IMR-90 (cell line): ENCODE results near the gene PODXL. TPM values are rescaled to one million over a fixed set of nuclear protein-coding genes. Genes with fewer than 3 reads are reported as not detected.

ENCODE experiments used
- ATAC-seq: fragments of 200-7000 bp; cut with Tn5 transposase; 2 replicates; pipeline ENCODE4 v1.9.1; 2020; ENCODE audit warnings: low read depth, mild to moderate bottlenecking, moderate library complexity
- BruUV-seq: library from RNA; stranded (reverse); fragments of 400-500 nt; replicated peaks from 2 replicates; lab custom pipeline; 2021; lab: Mats Ljungman, UMichigan
- CTCF ChIA-PET: fragments of 300-600 bp; formaldehyde crosslinking; extraction: SDS; loops from one replicate; lab custom pipeline; 2021; ENCODE audit warnings: antibody characterized with exemption; lab: Yijun Ruan, JAX
- POLR2A ChIA-PET: fragments of 300-600 bp; sonication (Branson Sonifier 250); formaldehyde crosslinking; loops from one replicate; lab custom pipeline; 2022; ENCODE audit warnings: antibody characterized with exemption; ENCODE audit not compliant: unreplicated experiment; lab: Charles Lee
- DNase-seq: peaks from one replicate; pipeline ENCODE4 v3.0.0; 2013
- H2AFZ ChIP-seq: replicated peaks from 2 replicates; pipeline ENCODE3; 2013; ENCODE audit warnings: low read length, mild to moderate bottlenecking; ENCODE audit not compliant: poor library complexity
- H2AK5ac ChIP-seq: 2 replicates; pipeline ENCODE4 v1.6.1; 2013; ENCODE audit warnings: low read depth, low read length, inconsistent platforms
- H2AK9ac ChIP-seq: replicated peaks from 2 replicates; pipeline ENCODE3; 2013; ENCODE audit warnings: mild to moderate bottlenecking, low read depth, low read length, moderate library complexity; ENCODE audit not compliant: poor library complexity
- H2BK120ac ChIP-seq: 2 replicates; pipeline ENCODE4 v1.6.1; 2013; ENCODE audit warnings: low read depth, low read length, inconsistent platforms
- H2BK15ac ChIP-seq: 3 replicates; pipeline ENCODE4 v1.6.1; 2013; ENCODE audit warnings: low read depth, low read length, inconsistent platforms
- H2BK20ac ChIP-seq: 2 replicates; pipeline ENCODE4 v1.6.1; 2013; ENCODE audit warnings: low read depth, mild to moderate bottlenecking, inconsistent platforms, low read length, moderate library complexity
- H2BK5ac ChIP-seq: 2 replicates; pipeline ENCODE4 v1.6.1; 2013; ENCODE audit warnings: mild to moderate bottlenecking, low read depth, low read length, inconsistent platforms; ENCODE audit not compliant: poor library complexity, severe bottlenecking
- H3K14ac ChIP-seq: replicated peaks from 2 replicates; pipeline ENCODE4 v1.6.1; 2013; ENCODE audit warnings: low read depth, low read length, inconsistent platforms
- H3K18ac ChIP-seq: 2 replicates; pipeline ENCODE4 v1.6.1; 2013; ENCODE audit warnings: low read depth, low read length, control low read depth
- H3K23ac ChIP-seq: 2 replicates; pipeline ENCODE4 v1.6.1; 2013; ENCODE audit warnings: low read depth, low read length, inconsistent platforms
- H3K27ac ChIP-seq: 2 replicates; pipeline ENCODE4 v1.5.1; 2013; ENCODE audit warnings: mild to moderate bottlenecking, control low read depth, low read length; ENCODE audit not compliant: insufficient read depth
- H3K27me3 ChIP-seq: 2 replicates; pipeline ENCODE4 v1.6.1; 2013; ENCODE audit warnings: low read length; ENCODE audit not compliant: control insufficient read depth, insufficient read depth
- H3K36me3 ChIP-seq: 2 replicates; pipeline ENCODE4 v1.6.1; 2013; ENCODE audit warnings: low read length, mixed read lengths; ENCODE audit not compliant: control insufficient read depth, insufficient read depth
- H3K4ac ChIP-seq: 2 replicates; pipeline ENCODE4 v1.6.1; 2013; ENCODE audit warnings: low read depth, low read length, inconsistent platforms
- H3K4me1 ChIP-seq: 2 replicates; pipeline ENCODE4 v1.6.1; 2013; ENCODE audit warnings: low read length, mixed read lengths; ENCODE audit not compliant: control insufficient read depth, insufficient read depth
- H3K4me2 ChIP-seq: 2 replicates; pipeline ENCODE4 v1.6.1; 2013; ENCODE audit warnings: low read depth, mild to moderate bottlenecking, control low read depth, low read length, moderate library complexity
- H3K4me3 ChIP-seq: 2 replicates; pipeline ENCODE4 v1.5.1; 2013; ENCODE audit warnings: low read depth, mild to moderate bottlenecking, control low read depth, low read length, moderate library complexity; ENCODE audit not compliant: insufficient read depth
- H3K56ac ChIP-seq: 2 replicates; pipeline ENCODE4 v1.6.1; 2013; ENCODE audit warnings: low read length, inconsistent platforms; ENCODE audit not compliant: insufficient read depth; ENCODE audit errors: extremely low read depth
- H3K79me1 ChIP-seq, 2 experiments: 2 replicates each; pipeline ENCODE4 v1.6.1; 2013; ENCODE audit warnings: low read length in 2 of 2, inconsistent platforms in 1 of 2, low read depth in 1 of 2
- H3K9ac ChIP-seq: 2 replicates; pipeline ENCODE4 v1.6.1; 2013; ENCODE audit warnings: low read depth, low read length, control low read depth
- H3K9me1 ChIP-seq: 2 replicates; pipeline ENCODE4 v1.6.1; 2013; ENCODE audit warnings: low read length, inconsistent platforms; ENCODE audit not compliant: insufficient read depth
- H3K9me3 ChIP-seq: 2 replicates; pipeline ENCODE4 v1.6.1; 2013; ENCODE audit warnings: low read length; ENCODE audit not compliant: control insufficient read depth, insufficient read depth
- H4K20me1 ChIP-seq: 2 replicates; pipeline ENCODE4 v1.6.1; 2013; ENCODE audit warnings: low read length, inconsistent platforms; ENCODE audit not compliant: insufficient read depth
- H4K5ac ChIP-seq: 2 replicates; pipeline ENCODE4 v1.6.1; 2013; ENCODE audit warnings: mild to moderate bottlenecking, low read depth, low read length, control low read depth
- H4K8ac ChIP-seq, 2 experiments: 2 replicates each; pipeline ENCODE4 v1.6.1; 2013; ENCODE audit warnings: low read depth in 2 of 2, low read length in 2 of 2, control low read depth in 1 of 2, inconsistent platforms in 1 of 2
- H4K91ac ChIP-seq: 2 replicates; pipeline ENCODE4 v1.6.1; 2013; ENCODE audit warnings: low read depth, low read length, inconsistent platforms; ENCODE audit not compliant: insufficient read depth
- BHLHE40 ChIP-seq: fragments of 150-350 bp; IDR thresholded peaks from 2 replicates; pipeline ENCODE4 v1.6.1; 2016; ENCODE audit warnings: mild to moderate bottlenecking, low read depth, low read length
- CEBPB ChIP-seq: IDR thresholded peaks from 2 replicates; pipeline ENCODE4 v1.6.1; 2012; ENCODE audit warnings: low read depth, low read length, improper control_type of control experiment
- MAFK ChIP-seq: IDR thresholded peaks from 2 replicates; pipeline ENCODE4 v1.6.1; 2012; ENCODE audit warnings: low read depth, low read length, improper control_type of control experiment
- RFX5 ChIP-seq: IDR thresholded peaks from 2 replicates; pipeline ENCODE4 v1.8.0; 2012; ENCODE audit warnings: low read depth, mild to moderate bottlenecking, low read length, moderate library complexity
- WGBS, 2 experiments: methylation state at CpG; one replicate each; pipeline versions ENCODE4 v1.1.5 to v1.1.7; 2013; ENCODE audit warnings: missing lambda C conversion rate in 2 of 2; ENCODE audit not compliant: insufficient read length in 1 of 2; ENCODE audit errors: extremely low coverage in 2 of 2; 5-methylcytosine and 5-hydroxymethylcytosine counted together
- dilution Hi-C: fragments of 300-500 bp; cut with HindIII; formaldehyde crosslinking; loops from one replicate; pipeline ENCODE4 v1.14.3; 2018; ENCODE audit warnings: low sequenced_read_pairs; ENCODE audit not compliant: unreplicated experiment
- in situ Hi-C: fragments of 300-500 bp; cut with MboI; formaldehyde crosslinking; loops from 3 replicates; pipeline ENCODE4 v1.14.3; 2019; ENCODE audit warnings: low sequenced_read_pairs, inconsistent platforms, mixed read lengths
- intact Hi-C: fragments of 100-400 bp; cut with micrococcal nuclease; formaldehyde crosslinking; loops from 2 replicates; pipeline ENCODE4 v1.10.0; 2022
- polyA plus RNA-seq, 3 experiments: library from polyadenylated mRNA; depleted of rRNA; stranded (reverse); fragments of >200 nt; gene quantifications; 2 replicates each; pipeline ENCODE4 v1.2.3, GENCODE V29; 2012; ENCODE audit warnings: low replicate concordance in 1 of 3
- total RNA-seq: library from RNA; depleted of rRNA; stranded (reverse); fragments of >200 nt; gene quantifications from 2 replicates; pipeline ENCODE4 v1.2.3, GENCODE V29; 2012

Gene PODXL
- total and polyA plus RNA-seq, 2 of the 4 experiments (the other 2 are of a cell fraction), result 1.3 to 3.8 TPM

- H3K18ac ChIP-seq, result no peak overlapping the region
- no peaks in the 10 kb centered on the region for H4K20me1 ChIP-seq
- BruUV-seq, result no TSS peak
- ChIA-PET CTCF (no interaction called here), POLR2A (no interaction called here)
- H3K36me3 ChIP-seq, result no peaks in the 10 kb centered on the region
- H3K4ac ChIP-seq, result no peak overlapping the region
- DNase-seq, result no peak
- no peak overlapping the region for H2BK120ac ChIP-seq
- dilution Hi-C loops, result no loop called here
- no peak overlapping the region for H4K91ac ChIP-seq
- H2BK20ac ChIP-seq, result no peak overlapping the region
- no peak overlapping the region for H3K4me2 ChIP-seq
- TF ChIP-seq RFX5 (no peak), BHLHE40 (no peak), MAFK (no peak), CEBPB (no peak)
- intact Hi-C loops, result no loop called here
- H3K4me1 ChIP-seq, result no peaks in the 10 kb centered on the region
- no peak overlapping the region for H4K5ac ChIP-seq
- H3K27me3 ChIP-seq, result no peaks in the 10 kb centered on the region
- no peak overlapping the region for H2AFZ ChIP-seq
- ATAC-seq, result no peak
- no peak overlapping the region for H3K14ac ChIP-seq
- no peaks in the 10 kb centered on the region for H3K9me3 ChIP-seq
- no peak overlapping the region for H3K56ac ChIP-seq
- 100% methylated on average over 1 of the region's 7 CpGs; no CpG with 5 or more reads in 1 of the 2 experiments for WGBS, 2 experiments
- no peak overlapping the region for H3K9ac ChIP-seq
- H2AK5ac ChIP-seq, result no peak overlapping the region
- no peak overlapping the region for H2BK5ac ChIP-seq
- no peak overlapping the region for H2AK9ac ChIP-seq
- no peak overlapping the region for H2BK15ac ChIP-seq
- no peak overlapping the region for H3K23ac ChIP-seq
- no peaks in the 10 kb centered on the region for H3K9me1 ChIP-seq
- no peak overlapping the region for H4K8ac ChIP-seq
- no peak overlapping the region for H3K4me3 ChIP-seq
- H3K27ac ChIP-seq, result no peak overlapping the region
- in situ Hi-C loops, result no loop called here
- peaks cover 5 to 6% of the 10 kb centered on the region in 2 experiments; a peak in 1 of 4 replicates for H3K79me1 ChIP-seq
Measured at GRCh38 chr7:131455546-131455945, 100.9 kb downstream of the PODXL start.
